ENCODE measurements around the gene JMJD8. TPM values are rescaled to one million over a fixed set of nuclear protein-coding genes. Genes with fewer than 3 reads are reported as not detected.

JMJD8 gene
- total and polyA plus RNA-seq, 10 of the 15 experiments (the other 5 are each of a cell fraction or from before 2014, with no cell fraction given): 1.00 to 50.4 (median 30.7) TPM

- H3K9me3 ChIP-seq (replicated peaks; ENCODE audit: control insufficient read depth, insufficient read depth, low read length): no peaks in the 10 kb centered on the region
- no peak overlapping the region for H3K4me3 ChIP-seq
- H4K20me1 ChIP-seq (ENCODE audit: control insufficient read depth, insufficient read depth): no peaks in the 10 kb centered on the region; the same call in 1 of the 2 replicates
- CTCF ChIA-PET: no interaction called here
- FAIRE-seq: no peak
- WGBS (ENCODE audit: insufficient coverage, insufficient replicate concordance, low lambda C conversion rate, missing lambda C conversion rate): 90% methylated on average over 31 of the region's 40 CpGs
- H3K27me3 ChIP-seq (replicated peaks in 1 of 2; ENCODE audit: control insufficient read depth in 2 of 2, insufficient read depth in 2 of 2, low read length in 1 of 2): no peaks in the 10 kb centered on the region
- SMC1A ChIA-PET (ENCODE audit: uncharacterized antibody, unreplicated experiment): no interaction called here
- no peak overlapping the region for H2AFZ ChIP-seq (ENCODE audit: control insufficient read depth, low read depth, low read length)
- H3K9ac ChIP-seq (ENCODE audit: control insufficient read depth, insufficient read depth, low read length): no peak overlapping the region
- in situ Hi-C loops (cut with MboI) (no loop called here), intact Hi-C loops (cut with micrococcal nuclease; ENCODE audit: unreplicated experiment) (no loop called here)
- POLR2A ChIA-PET: no interaction called here
- peaks cover 16% of the 10 kb centered on the region for H3K79me2 ChIP-seq (ENCODE audit: control insufficient read depth, insufficient read depth, low read length)
- DNase-seq (ENCODE audit: low read depth, low spot score): no peak
- H3K4me2 ChIP-seq (ENCODE audit: control insufficient read depth, insufficient read depth): no peak overlapping the region
- H3K4me1 ChIP-seq (ENCODE audit: control insufficient read depth, insufficient read depth, low read length): peaks cover 2% of the 10 kb centered on the region; the same call in 1 of the 2 replicates
- no peak for ATAC-seq
- H3K27ac ChIP-seq (ENCODE audit: control insufficient read depth, insufficient read depth): no peak overlapping the region
- H3K36me3 ChIP-seq (ENCODE audit: control insufficient read depth in 2 of 2, insufficient read depth in 2 of 2, low read length in 1 of 2): peaks cover 0 to 18% of the 10 kb centered on the region in 2 experiments; a peak in 3 of 4 replicates
- RAD21 ChIA-PET (ENCODE audit: unreplicated experiment): no interaction called here
- TF ChIP-seq BRCA1 (IDR thresholded peaks at IDR 0.05; ENCODE audit: low read depth, low read length): no peak
- TF ChIP-seq TARDBP (IDR thresholded peaks at IDR 0.05; ENCODE audit: borderline replicate concordance): no peak
- peak; percentile 40; the same call in 1 of the 2 replicates for TF ChIP-seq POLR2A (IDR thresholded peaks at IDR 0.05; ENCODE audit: low read depth, low read length)
- no peak for TF ChIP-seq SPI1 (IDR thresholded peaks at IDR 0.05; ENCODE audit: borderline replicate concordance, insufficient read depth, low read depth, low read length)
- no peak for TF ChIP-seq SP1 (IDR thresholded peaks at IDR 0.05; ENCODE audit: low read depth, low read length)
- TF ChIP-seq IRF3 (IDR thresholded peaks at IDR 0.05): no peak
- no TSS peak for BruUV-seq (replicated peaks)
These were observed 12.6 kb downstream of the JMJD8 start for GRCh38 chr16:671353-672131.
